ENCODE measurements around the gene SLC29A2.

Gene SLC29A2

DNA sequence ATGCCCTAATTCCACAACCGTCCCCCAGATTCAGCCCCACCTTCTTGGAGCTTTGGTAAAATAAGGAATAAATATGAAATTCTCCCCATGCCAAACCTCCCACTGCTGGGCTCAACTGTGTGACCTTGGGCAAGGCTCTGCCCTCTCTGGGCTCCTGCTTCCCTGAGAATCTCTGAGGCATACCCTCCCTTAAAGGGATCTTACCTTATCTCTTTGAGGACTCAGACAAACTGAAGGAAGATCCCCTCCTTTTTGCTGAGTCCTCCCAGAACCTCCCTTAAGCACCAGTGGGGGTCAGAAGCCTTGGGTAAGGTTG, 57.4 kb downstream of the SLC29A2 start:
- Histone ChIP-seq H3K4me3 (ENCODE audit: low read depth, low read length) (no peak overlapping the region), H3K4me1 (ENCODE audit: control insufficient read depth, insufficient read depth, low read length) (no peaks in the 10 kb centered on the region), H3K36me3 (ENCODE audit: control insufficient read depth in 2 of 2, insufficient read depth in 1 of 2, low read length in 2 of 2) (no peaks in the 10 kb centered on the region), H3K9me3 (ENCODE audit: control insufficient read depth, insufficient read depth, low read depth, low read length) (no peaks in the 10 kb centered on the region), H3K27ac (ENCODE audit: extremely low read depth, low read depth, low read length) (no peak overlapping the region)
- CTCF ChIA-PET, result interaction anchor here (1.0 to 3.1 kb wide), 5 partner anchors 8 to 95 kb away, joined by 4 to 29 read pairs (median 6); no protein-coding TSS in a partner anchor
- POLR2A ChIA-PET, result no interaction called here
- TF ChIP-seq TCF7L2 (IDR thresholded peaks at IDR 0.05; ENCODE audit: borderline replicate concordance, low read depth, low read length) (no peak), HOXD13 (CRISPR knock-in tag; IDR thresholded peaks at IDR 0.05; ENCODE audit: borderline replicate concordance) (no peak), ZNF501 (tag by site-specific recombination; IDR thresholded peaks at IDR 0.05) (no peak), ZNF211 (tag by site-specific recombination; IDR thresholded peaks at IDR 0.05; ENCODE audit: low read depth) (no peak), ZNF169 (tag by site-specific recombination; IDR thresholded peaks at IDR 0.05) (no peak), ZNF302 (tag by site-specific recombination; IDR thresholded peaks at IDR 0.05; ENCODE audit: low read depth) (no peak), ZNF707 (tag by site-specific recombination; IDR thresholded peaks at IDR 0.05) (no peak)
- TF ChIP-seq, protein P1, sequence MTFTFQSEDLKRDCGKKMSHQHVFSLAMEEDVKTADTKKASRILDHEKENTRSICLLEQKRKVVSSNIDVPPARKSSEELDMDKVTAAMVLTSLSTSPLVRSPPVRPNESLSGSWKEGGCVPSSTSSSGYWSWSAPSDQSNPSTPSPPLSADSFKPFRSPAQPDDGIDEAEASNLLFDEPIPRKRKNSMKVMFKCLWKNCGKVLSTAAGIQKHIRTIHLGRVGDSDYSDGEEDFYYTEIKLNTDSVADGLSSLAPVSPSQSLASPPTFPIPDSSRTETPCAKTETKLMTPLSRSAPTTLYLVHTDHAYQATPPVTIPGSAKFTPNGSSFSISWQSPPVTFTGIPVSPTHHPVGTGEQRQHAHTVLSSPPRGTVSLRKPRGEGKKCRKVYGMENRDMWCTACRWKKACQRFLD (tag by site-specific recombination; IDR thresholded peaks at IDR 0.05), result no peak
- TF ChIP-seq, protein P2, sequence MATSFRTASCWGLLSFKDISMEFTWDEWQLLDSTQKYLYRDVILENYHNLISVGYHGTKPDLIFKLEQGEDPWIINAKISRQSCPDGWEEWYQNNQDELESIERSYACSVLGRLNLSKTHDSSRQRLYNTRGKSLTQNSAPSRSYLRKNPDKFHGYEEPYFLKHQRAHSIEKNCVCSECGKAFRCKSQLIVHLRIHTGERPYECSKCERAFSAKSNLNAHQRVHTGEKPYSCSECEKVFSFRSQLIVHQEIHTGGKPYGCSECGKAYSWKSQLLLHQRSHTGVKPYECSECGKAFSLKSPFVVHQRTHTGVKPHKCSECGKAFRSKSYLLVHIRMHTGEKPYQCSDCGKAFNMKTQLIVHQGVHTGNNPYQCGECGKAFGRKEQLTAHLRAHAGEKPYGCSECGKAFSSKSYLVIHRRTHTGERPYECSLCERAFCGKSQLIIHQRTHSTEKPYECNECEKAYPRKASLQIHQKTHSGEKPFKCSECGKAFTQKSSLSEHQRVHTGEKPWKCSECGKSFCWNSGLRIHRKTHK (tag by site-specific recombination; IDR thresholded peaks at IDR 0.05), result no peak

DNA sequence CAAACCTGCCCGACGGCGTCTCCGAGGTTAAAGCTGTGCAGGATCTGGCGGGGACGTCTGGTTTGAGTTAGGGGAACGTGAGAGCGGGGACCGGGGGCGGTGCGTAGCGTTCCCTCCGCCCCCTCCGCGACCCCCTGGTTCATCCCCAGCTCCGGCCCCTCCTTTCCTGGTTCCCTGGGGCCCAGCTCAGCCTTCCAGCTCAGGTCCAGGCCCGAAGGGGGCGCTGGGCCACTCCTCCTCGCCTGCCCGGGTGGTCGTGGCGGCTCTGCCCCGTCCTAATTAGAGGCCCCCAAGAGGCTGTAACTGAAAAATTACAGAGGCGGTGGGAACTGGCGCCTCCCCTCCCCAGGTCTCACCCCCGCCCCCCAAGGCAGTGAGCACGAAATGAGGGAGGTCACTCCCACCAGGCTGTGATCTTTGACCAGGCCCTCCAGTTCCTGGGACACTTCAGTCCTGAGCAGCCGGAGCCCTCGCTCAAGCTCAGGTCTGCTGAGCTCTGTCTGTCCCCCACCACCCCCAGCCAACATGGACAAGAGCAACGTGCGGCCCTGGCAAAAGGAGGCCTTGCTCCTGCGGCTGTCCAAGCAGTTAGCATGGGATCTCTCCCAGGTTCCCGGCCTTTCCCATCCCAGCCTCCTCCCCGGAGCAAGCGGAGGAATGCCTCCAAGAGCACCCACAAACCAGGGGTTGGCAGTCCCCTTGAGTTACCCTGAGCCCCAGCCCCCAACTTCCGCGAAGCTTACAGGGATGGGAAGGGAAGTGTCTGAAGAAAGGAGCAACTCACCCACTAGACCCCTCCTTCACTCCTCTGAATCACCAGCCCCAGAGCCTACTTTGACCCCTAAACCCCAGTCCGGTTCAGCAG, 58.0 kb downstream of the SLC29A2 start:
- H3K27ac ChIP-seq (ENCODE audit: extremely low read depth, low read depth, low read length), result peak overlapping the region; percentile 41; the same call in 1 of the 2 replicates
- peak overlapping the region; percentile 9; the same call in 1 of the 2 replicates for H3K4me3 ChIP-seq (ENCODE audit: low read depth, low read length)
- H3K4me1 ChIP-seq (ENCODE audit: control insufficient read depth, insufficient read depth, low read length), result no peaks in the 10 kb centered on the region
- ChIA-PET CTCF (interaction anchor here (0.5 to 3.4 kb wide), 16 partner anchors 9 to 424 kb away, joined by 3 to 29 read pairs (median 12); partner anchors contain the start of genes B4GAT1 and BRMS1), POLR2A (interaction anchor here (1.0 to 2.2 kb wide), 13 partner anchors 11 to 303 kb away, joined by 3 to 32 read pairs (median 6); partner anchors contain the start of genes BRMS1, RAB1B, RBM14 and RIN1)
- no peaks in the 10 kb centered on the region for H3K9me3 ChIP-seq (ENCODE audit: control insufficient read depth, insufficient read depth, low read depth, low read length)
- no peaks in the 10 kb centered on the region for H3K36me3 ChIP-seq (ENCODE audit: control insufficient read depth in 2 of 2, insufficient read depth in 1 of 2, low read length in 2 of 2)
- TF ChIP-seq ZFHX2 (tag by site-specific recombination; conservative IDR thresholded peaks at IDR 0.05) (0 out of 2 replicates have a peak, but pooled peaks have one; percentile 18), ZBTB7A (tag by site-specific recombination; IDR thresholded peaks at IDR 0.05; ENCODE audit: low read depth) (no peak), HOXC10 (CRISPR knock-in tag; IDR thresholded peaks at IDR 0.05) (no peak), TRIM28 (IDR thresholded peaks at IDR 0.05; ENCODE audit: borderline replicate concordance, low read length) (no peak), ZNF560 (tag by site-specific recombination; IDR thresholded peaks at IDR 0.05; ENCODE audit: borderline replicate concordance) (no peak), SALL2 (tag by site-specific recombination; IDR thresholded peaks at IDR 0.05; ENCODE audit: borderline replicate concordance) (no peak), KLF16 (tag by site-specific recombination; IDR thresholded peaks at IDR 0.05) (no peak), YY2 (tag by site-specific recombination; IDR thresholded peaks at IDR 0.05) (no peak), ZBTB48 (tag by site-specific recombination; IDR thresholded peaks at IDR 0.05) (0 out of 2 replicates have a peak, but pooled peaks have one; percentile 21), ZNF335 (tag by site-specific recombination; conservative IDR thresholded peaks at IDR 0.05) (peak; percentile 8; the same call in 1 of the 2 replicates), GLIS2 (tag by site-specific recombination; IDR thresholded peaks at IDR 0.05) (peak; percentile 49; the same call in 1 of the 2 replicates), SP7 (tag by site-specific recombination; IDR thresholded peaks at IDR 0.05) (0 out of 2 replicates have a peak, but pooled peaks have one; percentile 28)
- TF ChIP-seq, protein P3, sequence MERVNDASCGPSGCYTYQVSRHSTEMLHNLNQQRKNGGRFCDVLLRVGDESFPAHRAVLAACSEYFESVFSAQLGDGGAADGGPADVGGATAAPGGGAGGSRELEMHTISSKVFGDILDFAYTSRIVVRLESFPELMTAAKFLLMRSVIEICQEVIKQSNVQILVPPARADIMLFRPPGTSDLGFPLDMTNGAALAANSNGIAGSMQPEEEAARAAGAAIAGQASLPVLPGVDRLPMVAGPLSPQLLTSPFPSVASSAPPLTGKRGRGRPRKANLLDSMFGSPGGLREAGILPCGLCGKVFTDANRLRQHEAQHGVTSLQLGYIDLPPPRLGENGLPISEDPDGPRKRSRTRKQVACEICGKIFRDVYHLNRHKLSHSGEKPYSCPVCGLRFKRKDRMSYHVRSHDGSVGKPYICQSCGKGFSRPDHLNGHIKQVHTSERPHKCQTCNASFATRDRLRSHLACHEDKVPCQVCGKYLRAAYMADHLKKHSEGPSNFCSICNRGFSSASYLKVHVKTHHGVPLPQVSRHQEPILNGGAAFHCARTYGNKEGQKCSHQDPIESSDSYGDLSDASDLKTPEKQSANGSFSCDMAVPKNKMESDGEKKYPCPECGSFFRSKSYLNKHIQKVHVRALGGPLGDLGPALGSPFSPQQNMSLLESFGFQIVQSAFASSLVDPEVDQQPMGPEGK (tag by site-specific recombination; IDR thresholded peaks at IDR 0.05), result no peak
- TF ChIP-seq, protein P4, sequence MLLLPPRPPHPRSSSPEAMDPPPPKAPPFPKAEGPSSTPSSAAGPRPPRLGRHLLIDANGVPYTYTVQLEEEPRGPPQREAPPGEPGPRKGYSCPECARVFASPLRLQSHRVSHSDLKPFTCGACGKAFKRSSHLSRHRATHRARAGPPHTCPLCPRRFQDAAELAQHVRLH (tag by site-specific recombination; IDR thresholded peaks at IDR 0.05), result no peak
- TF ChIP-seq, protein P5, sequence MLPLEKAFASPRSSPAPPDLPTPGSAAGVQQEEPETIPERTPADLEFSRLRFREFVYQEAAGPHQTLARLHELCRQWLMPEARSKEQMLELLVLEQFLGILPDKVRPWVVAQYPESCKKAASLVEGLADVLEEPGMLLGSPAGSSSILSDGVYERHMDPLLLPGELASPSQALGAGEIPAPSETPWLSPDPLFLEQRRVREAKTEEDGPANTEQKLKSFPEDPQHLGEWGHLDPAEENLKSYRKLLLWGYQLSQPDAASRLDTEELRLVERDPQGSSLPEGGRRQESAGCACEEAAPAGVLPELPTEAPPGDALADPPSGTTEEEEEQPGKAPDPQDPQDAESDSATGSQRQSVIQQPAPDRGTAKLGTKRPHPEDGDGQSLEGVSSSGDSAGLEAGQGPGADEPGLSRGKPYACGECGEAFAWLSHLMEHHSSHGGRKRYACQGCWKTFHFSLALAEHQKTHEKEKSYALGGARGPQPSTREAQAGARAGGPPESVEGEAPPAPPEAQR (tag by site-specific recombination; IDR thresholded peaks at IDR 0.05), result no peak
- TF ChIP-seq, protein P6, sequence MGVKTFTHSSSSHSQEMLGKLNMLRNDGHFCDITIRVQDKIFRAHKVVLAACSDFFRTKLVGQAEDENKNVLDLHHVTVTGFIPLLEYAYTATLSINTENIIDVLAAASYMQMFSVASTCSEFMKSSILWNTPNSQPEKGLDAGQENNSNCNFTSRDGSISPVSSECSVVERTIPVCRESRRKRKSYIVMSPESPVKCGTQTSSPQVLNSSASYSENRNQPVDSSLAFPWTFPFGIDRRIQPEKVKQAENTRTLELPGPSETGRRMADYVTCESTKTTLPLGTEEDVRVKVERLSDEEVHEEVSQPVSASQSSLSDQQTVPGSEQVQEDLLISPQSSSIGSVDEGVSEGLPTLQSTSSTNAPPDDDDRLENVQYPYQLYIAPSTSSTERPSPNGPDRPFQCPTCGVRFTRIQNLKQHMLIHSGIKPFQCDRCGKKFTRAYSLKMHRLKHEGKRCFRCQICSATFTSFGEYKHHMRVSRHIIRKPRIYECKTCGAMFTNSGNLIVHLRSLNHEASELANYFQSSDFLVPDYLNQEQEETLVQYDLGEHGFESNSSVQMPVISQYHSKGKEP (tag by site-specific recombination; IDR thresholded peaks at IDR 0.05), result no peak

Measured in HEK293 (cell line).